GM21423 (cell line): Measurements from ENCODE around the gene MED13L.

Source experiments
- ATAC-seq: cut with Tn5 transposase; IDR thresholded peaks from one replicate; pipeline ENCODE4 v1.9.1; 2021; ENCODE audit warnings: mild to moderate bottlenecking, moderate library complexity; ENCODE audit not compliant: unreplicated experiment

MED13L gene

DNA sequence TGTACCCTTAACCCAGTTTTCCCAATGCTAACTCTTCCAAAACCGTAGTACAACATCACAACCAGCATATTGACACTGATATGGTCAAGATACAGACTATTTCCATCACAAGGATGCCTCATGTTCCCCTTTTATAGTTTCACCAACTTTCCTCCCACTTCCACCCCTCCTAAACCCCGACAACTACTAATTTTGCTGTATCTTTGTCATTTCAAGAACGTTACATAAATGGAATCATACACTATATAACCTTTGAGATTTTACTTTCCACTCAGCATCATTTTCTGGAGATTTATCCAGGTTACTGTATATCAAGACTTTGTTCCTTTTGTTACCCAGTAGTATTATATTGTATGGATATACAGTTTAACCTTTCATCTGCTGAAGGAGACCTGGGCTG is 88.9 kb downstream of the MED13L start:
- ATAC-seq: no peak

- ATAC-seq: no peak
These were observed 90.4 kb downstream of the MED13L start for GRCh38 chr12:116187151-116187511.

DNA sequence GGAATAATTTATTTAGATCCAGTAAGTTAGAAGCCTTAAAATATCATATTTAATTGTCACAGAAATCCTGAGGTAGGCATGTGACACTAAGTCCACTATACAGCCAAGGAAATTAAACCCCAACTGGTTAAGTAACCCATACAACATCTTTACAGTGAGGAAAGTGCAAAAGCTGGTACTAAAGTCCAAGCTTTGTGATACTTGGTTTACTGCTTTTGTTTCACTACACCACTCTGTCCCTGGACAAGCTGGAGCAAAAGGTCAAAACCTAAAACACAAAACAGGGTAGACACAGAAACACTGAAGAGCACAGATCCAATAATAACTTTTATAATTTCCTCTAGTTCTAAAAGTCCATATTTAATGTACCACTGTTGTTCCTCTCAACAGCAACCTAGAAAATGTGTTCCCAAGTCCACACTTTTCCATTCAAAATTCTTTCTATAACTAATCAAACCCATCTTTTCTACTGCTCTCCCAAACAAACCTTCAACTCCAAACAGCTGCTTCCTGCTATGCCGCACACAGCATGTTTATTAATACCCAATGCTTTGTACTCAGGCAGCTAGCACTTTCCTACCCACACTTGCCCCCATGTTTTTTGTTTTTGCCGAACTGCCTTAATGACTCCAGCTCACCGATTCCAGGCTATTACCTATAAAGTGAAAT is 90.9 kb downstream of the MED13L start:
- no peak for ATAC-seq

DNA sequence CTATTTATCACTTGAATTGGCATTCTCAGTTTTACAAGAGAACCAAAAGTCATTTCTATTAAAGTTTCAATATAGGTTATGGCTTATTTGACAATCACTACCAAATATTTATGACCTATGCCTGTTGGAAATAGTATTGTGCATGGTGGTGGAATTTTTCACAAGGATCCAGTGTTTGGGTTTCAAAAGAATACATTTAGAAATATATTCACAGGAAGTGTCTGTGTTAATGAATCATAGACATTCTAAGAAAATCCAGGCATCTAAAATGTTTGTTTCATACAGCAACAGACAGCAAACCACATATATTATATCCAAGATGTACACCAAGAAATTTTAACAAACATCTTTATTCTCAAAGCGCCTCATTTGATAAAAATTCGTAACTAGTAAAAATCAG is 92.7 kb downstream of the MED13L start:
- ATAC-seq: no peak

GRCh38 chr12:116183741-116184141 is 93.8 kb downstream of the MED13L start:
- no peak for ATAC-seq

GRCh38 chr12:116182359-116183063 is 95.0 kb downstream of the MED13L start:
- no peak for ATAC-seq

DNA sequence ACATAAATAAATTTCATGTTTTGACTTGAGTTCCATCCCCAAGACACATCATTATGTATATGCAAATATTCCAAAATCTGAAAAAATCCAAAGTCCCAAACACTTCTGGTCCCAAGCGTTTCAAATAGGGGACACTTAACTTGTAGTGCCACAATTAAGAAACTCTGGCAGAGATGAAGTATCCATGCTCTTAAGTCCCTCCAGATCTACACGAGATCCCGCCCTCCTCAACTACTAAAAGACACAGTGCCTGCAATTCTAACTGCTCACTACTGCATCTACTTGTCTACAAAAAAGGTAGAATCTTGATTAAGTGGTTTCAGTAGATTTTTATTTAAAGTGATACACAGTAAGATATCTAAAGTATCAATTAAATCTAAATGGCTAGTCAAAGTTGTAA is 97.0 kb downstream of the MED13L start:
- ATAC-seq: no peak

GRCh38 chr12:116179384-116179783 is 98.1 kb downstream of the MED13L start:
- ATAC-seq: no peak

GRCh38 chr12:116177017-116177416 is 100.5 kb downstream of the MED13L start:
- ATAC-seq: no peak

DNA sequence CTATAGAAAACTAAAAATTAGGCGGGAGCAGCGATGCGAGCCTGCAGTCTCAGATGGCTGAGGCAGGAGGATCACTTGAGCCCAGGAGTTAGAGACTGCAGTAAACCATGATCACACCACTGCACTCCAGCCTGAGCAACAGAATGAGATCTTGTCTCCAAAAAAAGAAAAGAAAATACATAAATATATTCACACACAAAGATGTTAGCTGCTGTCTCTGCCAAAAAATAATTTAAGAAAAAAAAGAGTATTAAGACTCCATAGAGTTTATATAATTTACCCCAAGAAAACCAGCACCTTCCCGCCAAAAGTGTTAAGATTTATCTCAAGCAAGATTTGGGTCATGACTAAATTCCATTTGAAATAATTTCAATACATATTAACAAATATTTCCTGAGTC is 102.6 kb downstream of the MED13L start:
- no peak for ATAC-seq

GRCh38 chr12:116174006-116174405 is 103.5 kb downstream of the MED13L start:
- ATAC-seq: no peak

DNA sequence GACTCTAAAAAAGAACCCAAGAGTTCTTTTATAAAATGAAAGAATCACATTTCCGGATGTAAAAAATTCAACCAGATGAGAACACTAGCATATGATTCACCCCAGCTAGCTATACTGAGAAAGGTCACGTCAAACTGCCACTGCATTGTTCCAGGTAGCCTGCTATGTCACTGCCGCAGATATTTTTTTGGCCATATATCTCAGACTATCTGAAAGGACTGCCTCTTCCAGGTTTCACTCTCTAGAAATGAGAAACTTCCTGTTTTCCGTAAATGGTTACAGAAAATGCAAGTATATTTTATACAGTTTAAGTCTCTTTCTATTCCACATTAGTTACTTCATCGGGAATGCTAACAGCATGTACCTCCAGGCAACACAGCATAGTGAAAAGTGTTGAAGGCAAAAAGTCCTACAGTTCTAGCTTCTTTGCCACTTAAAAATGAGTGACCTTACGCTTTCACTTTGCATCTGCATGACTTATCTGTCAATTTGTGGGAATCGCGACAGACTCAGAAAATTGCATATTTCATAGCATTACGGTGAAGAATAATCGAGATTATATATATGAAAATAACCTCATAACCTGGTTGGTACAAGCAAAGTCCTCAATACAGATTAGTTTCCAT is 105.2 kb downstream of the MED13L start:
- peak; percentile 87 for ATAC-seq

DNA sequence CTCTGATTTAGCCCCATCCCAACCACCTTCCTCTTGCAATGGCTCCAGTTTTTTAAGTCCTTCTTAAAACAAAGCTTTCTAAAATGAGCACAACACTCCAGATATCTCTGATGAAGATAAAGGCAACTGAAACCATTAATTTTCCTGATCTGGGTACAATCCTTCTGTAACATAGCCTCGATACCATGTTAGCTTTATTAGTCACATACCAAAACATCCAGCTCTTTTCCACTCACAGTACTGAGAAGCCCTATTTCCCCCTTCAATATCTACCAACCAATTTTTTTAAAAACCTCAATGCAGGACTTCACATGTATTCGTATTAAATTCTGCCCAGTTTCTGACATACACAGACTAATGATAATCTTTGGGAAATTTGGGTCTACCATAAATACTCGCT is 105.9 kb downstream of the MED13L start:
- ATAC-seq: no peak

- no peak for ATAC-seq
These were observed 108.4 kb downstream of the MED13L start for GRCh38 chr12:116169071-116169470.

DNA sequence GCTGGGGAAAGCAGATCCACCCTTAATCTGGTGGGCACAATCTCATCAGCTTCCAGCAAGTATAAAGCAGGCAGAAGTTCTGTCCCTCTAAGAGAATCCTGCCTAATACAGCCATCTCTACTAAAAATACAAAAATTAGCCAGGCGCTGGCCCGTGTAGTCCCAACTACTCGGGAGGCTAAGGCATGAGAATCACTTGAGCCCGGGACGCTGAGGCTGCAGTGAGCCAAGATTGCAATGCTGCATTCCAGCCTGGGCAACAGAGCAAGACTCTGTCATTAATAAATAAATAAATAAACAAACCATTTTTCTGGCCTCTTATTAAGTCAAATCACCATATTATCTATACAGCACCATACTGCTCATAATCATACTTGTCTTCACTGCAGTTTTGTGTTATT is 111.2 kb downstream of the MED13L start:
- no peak for ATAC-seq

- no peak for ATAC-seq
These were observed 112.5 kb downstream of the MED13L start for GRCh38 chr12:116165036-116165425.

DNA sequence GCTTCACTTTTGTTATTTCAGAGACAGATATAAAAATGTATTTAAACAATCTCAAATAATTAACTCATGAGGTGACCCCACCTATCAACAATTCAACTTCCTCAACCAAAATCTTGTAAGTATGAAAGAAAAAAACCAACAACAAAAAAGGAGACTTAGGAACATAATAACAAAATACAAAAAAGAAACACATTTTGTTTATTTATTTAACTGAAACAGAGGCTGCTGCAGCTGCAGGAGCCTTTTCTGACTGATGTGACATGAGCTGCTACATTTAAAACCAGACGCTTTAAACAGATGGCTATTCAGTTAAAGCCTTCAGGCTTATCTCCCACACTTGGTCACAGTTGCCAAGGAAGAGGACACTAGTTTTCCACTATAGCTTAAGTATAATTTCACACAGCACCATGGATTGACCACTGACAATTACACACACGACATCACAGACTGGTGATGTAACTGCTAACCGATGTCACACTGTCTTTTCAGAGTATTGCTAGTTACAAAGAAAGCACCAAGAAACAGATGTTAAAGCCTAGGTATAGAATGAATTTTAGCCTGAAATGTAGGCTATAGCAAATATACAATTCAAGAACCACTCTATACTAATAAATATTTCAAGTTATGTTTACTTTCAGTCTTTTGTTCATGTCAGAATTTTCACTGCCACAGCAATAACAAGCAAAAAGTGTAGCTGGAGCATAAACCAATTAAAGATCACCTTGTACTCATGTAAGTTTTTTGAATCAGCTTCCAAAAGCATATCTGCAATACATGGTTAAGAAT is 113.0 kb downstream of the MED13L start:
- ATAC-seq: no peak

DNA sequence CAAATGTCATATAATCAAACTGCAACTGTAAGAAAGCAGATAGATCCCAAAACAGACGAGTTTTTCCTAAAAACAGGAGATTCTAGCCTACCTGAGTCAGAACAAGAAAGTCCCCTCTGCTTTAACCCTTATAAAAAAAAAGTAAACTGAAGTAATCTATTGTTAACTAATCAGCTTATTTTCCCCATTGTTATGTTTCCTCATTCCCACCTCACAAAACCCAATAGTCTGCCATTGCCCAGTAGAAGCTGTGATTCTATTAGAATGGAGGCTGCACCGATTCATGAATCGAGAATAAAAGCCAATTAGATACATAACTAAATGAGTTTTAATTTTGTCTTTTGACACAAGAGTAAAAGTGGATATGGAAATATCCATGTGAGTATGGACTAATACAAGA is 115.4 kb downstream of the MED13L start:
- no peak for ATAC-seq

DNA sequence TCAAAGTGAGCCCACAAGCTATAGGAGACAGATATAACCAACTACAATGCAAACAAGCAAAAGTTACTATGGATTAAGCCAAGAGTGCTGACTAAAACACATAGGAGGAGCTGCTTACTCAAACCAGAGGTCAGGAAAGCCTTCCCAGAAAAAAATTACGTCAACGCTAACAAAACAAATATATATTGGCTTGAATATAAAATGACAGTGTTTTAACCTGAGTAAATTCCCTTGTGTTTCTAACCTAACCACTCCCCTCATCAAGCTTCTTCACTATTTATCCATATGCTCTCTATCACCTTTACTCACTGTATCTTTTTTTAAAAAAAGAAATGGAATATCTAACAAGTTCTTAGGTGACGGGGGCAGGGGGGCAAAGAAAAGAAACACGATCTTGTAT is 115.9 kb downstream of the MED13L start:
- ATAC-seq: no peak

DNA sequence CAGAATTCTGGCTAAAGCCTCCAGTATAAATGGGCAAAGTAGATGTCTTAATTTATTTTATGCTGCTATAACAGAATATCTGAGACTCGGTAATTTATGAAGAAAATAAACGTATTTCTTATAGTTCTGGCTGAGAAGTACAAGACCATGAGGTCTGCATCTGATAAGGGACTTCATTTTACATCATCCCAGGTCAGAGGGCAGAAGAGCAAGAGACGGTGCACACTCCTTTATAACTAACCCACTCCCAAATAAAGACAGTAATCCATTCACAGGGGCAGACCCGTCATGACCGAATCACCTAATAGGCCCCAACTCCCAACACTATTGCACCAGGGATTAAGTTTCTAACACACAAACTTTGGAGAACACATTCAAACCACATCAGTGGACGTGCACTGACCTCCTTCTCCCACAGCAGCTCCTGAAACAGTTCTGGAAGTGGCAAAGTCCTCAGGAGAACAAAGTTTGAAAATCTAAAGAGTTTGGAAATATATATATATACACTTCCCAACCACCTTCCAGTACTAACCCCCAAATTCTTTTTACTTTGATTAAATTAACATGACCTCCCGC is 116.5 kb downstream of the MED13L start:
- no peak for ATAC-seq

DNA sequence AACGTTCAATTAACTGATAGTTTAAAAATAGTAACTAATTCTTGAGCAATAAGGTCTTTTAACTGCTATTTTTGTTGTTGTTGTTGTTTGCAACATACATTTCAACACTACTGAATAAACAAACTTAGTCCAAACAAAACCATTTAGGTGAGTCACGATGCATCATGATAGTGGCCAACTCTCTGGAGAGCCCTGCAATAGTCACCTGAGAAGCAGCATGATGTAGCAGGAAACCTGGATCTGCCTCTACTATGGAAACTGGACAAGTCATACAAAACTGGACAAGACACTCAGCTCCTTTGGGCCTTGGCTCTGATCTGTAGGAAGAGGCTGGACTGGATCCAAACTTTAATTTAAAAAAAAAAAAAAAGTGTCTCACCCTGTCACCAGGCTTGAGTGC is 117.3 kb downstream of the MED13L start:
- no peak for ATAC-seq
